ENCODE measurements around the gene APOC3. TPM values are rescaled to one million over a fixed set of nuclear protein-coding genes. Genes with fewer than 3 reads are reported as not detected.
A peak's percentile ranks its signal among the peaks of the same experiment; 100 is the strongest.

Gene APOC3
- total and polyA plus RNA-seq, 2 of the 4 experiments (the other 2 are of a cell fraction): not detected

DNA sequence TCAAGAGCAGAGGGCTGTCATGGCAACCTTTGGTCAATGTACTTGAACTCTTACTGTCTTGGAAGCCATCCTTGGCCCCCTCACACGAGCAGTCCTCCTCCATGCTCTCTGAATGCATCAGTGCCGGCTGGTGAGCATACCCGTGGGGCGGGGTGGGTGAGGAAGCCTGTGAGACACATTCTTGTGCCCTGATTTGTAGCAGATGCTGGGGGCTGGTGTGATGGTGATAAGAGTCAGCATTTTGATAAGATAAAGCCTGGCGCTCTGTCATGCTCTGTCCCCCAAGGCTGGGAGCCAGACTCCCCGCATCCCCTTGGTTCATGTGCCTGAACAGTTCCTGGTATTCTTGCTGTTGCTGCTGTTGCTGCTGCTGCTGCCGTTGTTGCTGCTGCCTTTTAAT lies 28.2 kb downstream of the APOC3 start:
- H3K9me3 ChIP-seq (ENCODE audit: control insufficient read depth, insufficient read depth, low read length): no peaks in the 10 kb centered on the region
- no peak overlapping the region for H3K4me3 ChIP-seq (ENCODE audit: insufficient read depth, low read depth, low read length)
- H3K4me1 ChIP-seq (ENCODE audit: control insufficient read depth, insufficient read depth, low read length): peaks cover 21% of the 10 kb centered on the region
- TF ChIP-seq RAD21 (IDR thresholded peaks at IDR 0.05; ENCODE audit: low read length) (no peak), MAFK (IDR thresholded peaks at IDR 0.05; ENCODE audit: low read depth, low read length) (no peak), RCOR1 (IDR thresholded peaks at IDR 0.05; ENCODE audit: insufficient replicate concordance, low read length) (no peak), BHLHE40 (IDR thresholded peaks at IDR 0.05; ENCODE audit: low read depth, low read length) (no peak), MAZ (IDR thresholded peaks at IDR 0.05; ENCODE audit: borderline replicate concordance, low read depth, low read length) (no peak), CEBPB (IDR thresholded peaks at IDR 0.05; ENCODE audit: low read depth, low read length) (no peak), FOS (IDR thresholded peaks at IDR 0.05; ENCODE audit: low read depth, low read length) (no peak), MXI1 (IDR thresholded peaks at IDR 0.05; ENCODE audit: borderline replicate concordance, low read depth, low read length) (no peak), POLR2A (IDR thresholded peaks at IDR 0.05; ENCODE audit: low read depth, low read length) (no peak), CHD1 (IDR thresholded peaks at IDR 0.05; ENCODE audit: low read depth, low read length) (no peak), SMC3 (IDR thresholded peaks at IDR 0.05; ENCODE audit: low read depth, low read length) (no peak), NFE2L2 (IDR thresholded peaks at IDR 0.05; ENCODE audit: low read depth, low read length) (no peak), RFX5 (IDR thresholded peaks at IDR 0.05; ENCODE audit: low read depth, low read length) (no peak)
- TF ChIP-seq, protein P1, sequence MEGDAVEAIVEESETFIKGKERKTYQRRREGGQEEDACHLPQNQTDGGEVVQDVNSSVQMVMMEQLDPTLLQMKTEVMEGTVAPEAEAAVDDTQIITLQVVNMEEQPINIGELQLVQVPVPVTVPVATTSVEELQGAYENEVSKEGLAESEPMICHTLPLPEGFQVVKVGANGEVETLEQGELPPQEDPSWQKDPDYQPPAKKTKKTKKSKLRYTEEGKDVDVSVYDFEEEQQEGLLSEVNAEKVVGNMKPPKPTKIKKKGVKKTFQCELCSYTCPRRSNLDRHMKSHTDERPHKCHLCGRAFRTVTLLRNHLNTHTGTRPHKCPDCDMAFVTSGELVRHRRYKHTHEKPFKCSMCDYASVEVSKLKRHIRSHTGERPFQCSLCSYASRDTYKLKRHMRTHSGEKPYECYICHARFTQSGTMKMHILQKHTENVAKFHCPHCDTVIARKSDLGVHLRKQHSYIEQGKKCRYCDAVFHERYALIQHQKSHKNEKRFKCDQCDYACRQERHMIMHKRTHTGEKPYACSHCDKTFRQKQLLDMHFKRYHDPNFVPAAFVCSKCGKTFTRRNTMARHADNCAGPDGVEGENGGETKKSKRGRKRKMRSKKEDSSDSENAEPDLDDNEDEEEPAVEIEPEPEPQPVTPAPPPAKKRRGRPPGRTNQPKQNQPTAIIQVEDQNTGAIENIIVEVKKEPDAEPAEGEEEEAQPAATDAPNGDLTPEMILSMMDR (conservative IDR thresholded peaks at IDR 0.05; ENCODE audit: low read depth, low read length): no peak
- TF ChIP-seq, protein P2, sequence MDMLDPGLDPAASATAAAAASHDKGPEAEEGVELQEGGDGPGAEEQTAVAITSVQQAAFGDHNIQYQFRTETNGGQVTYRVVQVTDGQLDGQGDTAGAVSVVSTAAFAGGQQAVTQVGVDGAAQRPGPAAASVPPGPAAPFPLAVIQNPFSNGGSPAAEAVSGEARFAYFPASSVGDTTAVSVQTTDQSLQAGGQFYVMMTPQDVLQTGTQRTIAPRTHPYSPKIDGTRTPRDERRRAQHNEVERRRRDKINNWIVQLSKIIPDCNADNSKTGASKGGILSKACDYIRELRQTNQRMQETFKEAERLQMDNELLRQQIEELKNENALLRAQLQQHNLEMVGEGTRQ (IDR thresholded peaks at IDR 0.05; ENCODE audit: low read depth, low read length): no peak
- TF ChIP-seq, protein P3, sequence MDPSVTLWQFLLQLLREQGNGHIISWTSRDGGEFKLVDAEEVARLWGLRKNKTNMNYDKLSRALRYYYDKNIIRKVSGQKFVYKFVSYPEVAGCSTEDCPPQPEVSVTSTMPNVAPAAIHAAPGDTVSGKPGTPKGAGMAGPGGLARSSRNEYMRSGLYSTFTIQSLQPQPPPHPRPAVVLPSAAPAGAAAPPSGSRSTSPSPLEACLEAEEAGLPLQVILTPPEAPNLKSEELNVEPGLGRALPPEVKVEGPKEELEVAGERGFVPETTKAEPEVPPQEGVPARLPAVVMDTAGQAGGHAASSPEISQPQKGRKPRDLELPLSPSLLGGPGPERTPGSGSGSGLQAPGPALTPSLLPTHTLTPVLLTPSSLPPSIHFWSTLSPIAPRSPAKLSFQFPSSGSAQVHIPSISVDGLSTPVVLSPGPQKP (IDR thresholded peaks at IDR 0.05; ENCODE audit: borderline replicate concordance, low read depth, low read length): no peak
- H3K9ac ChIP-seq (ENCODE audit: low read depth, low read length): no peak overlapping the region
- H3K23ac ChIP-seq (ENCODE audit: low read depth, low read length): no peak overlapping the region
- H3K4me2 ChIP-seq (ENCODE audit: low read depth, low read length): no peak overlapping the region
- in situ Hi-C loops (cut with MboI; ENCODE audit: low sequenced_read_pairs): no loop called here
- no peak overlapping the region for H3K27ac ChIP-seq (ENCODE audit: insufficient read depth, low read length)
- BruUV-seq (replicated peaks): no TSS peak
- no peak overlapping the region for H3K18ac ChIP-seq (ENCODE audit: low read depth, low read length)
- ATAC-seq (ENCODE audit: low read depth): no peak
- H4K5ac ChIP-seq (ENCODE audit: low read depth, low read length): peak overlapping the region; percentile 27; the same call in 1 of the 2 replicates
- H3K79me1 ChIP-seq (ENCODE audit: low read depth in 1 of 2, low read length in 2 of 2): peaks cover 0 to 14% of the 10 kb centered on the region in 2 experiments; a peak in 2 of 4 replicates
- no peak overlapping the region for H2AFZ ChIP-seq (replicated peaks; ENCODE audit: low read length, poor library complexity)
- H2BK5ac ChIP-seq (ENCODE audit: low read depth, low read length, poor library complexity, severe bottlenecking): no peak overlapping the region
- H3K56ac ChIP-seq (ENCODE audit: extremely low read depth, insufficient read depth, low read length): no peak overlapping the region
- H4K8ac ChIP-seq (ENCODE audit: low read depth in 2 of 2, low read length in 2 of 2): no peak overlapping the region
- no peak for DNase-seq
- H2BK120ac ChIP-seq (ENCODE audit: low read depth, low read length): no peak overlapping the region
- peaks cover 12% of the 10 kb centered on the region for H4K20me1 ChIP-seq (ENCODE audit: insufficient read depth, low read length)
- 77% methylated on average over 3 of the region's 7 CpGs; no CpG with 5 or more reads in 1 of the 2 experiments for WGBS, 2 experiments (ENCODE audit: extremely low coverage in 2 of 2, insufficient read length in 1 of 2)
- intact Hi-C loops (cut with micrococcal nuclease): loop anchor here (10.0 kb wide), 1 partner anchor 367 kb away; no protein-coding TSS in a partner anchor
- no peak overlapping the region for H3K14ac ChIP-seq (replicated peaks; ENCODE audit: low read depth, low read length)
- peaks cover 30% of the 10 kb centered on the region for H3K36me3 ChIP-seq (ENCODE audit: control insufficient read depth, insufficient read depth, low read length)
- ChIA-PET POLR2A (ENCODE audit: unreplicated experiment) (no interaction called here), CTCF (interaction anchor here (1.1 kb wide), 1 partner anchor 22 kb away, joined by 4 read pairs; no protein-coding TSS in a partner anchor)
- H2BK15ac ChIP-seq (ENCODE audit: low read depth, low read length): no peak overlapping the region
- no peak overlapping the region for H2BK20ac ChIP-seq (ENCODE audit: low read depth, low read length)
- peaks cover 24% of the 10 kb centered on the region for H3K9me1 ChIP-seq (ENCODE audit: insufficient read depth, low read length)
- no peaks in the 10 kb centered on the region for H3K27me3 ChIP-seq (ENCODE audit: control insufficient read depth, insufficient read depth, low read length)
- peak overlapping the region; percentile 27; the same call in 1 of the 2 replicates for H2AK5ac ChIP-seq (ENCODE audit: low read depth, low read length)
- no peak overlapping the region for H4K91ac ChIP-seq (ENCODE audit: insufficient read depth, low read depth, low read length)
- no peak overlapping the region for H2AK9ac ChIP-seq (replicated peaks; ENCODE audit: low read depth, low read length, poor library complexity)
- dilution Hi-C loops (cut with HindIII; ENCODE audit: low sequenced_read_pairs, unreplicated experiment): no loop called here
- H3K4ac ChIP-seq (ENCODE audit: low read depth, low read length): peak overlapping the region; percentile 31; the same call in 1 of the 2 replicates
